Stomach smooth muscle (tissue), 2 donors: ENCODE data around the gene GABRG3.

Source experiments
- H3K27ac ChIP-seq: one replicate; pipeline ENCODE4 v1.7.0; 2013; ENCODE audit warnings: mild to moderate bottlenecking, low read length, inconsistent platforms
- H3K27me3 ChIP-seq, 2 donors: one replicate each; pipeline ENCODE4 v1.7.0; 2013; ENCODE audit warnings: low read length in 2 of 2; ENCODE audit not compliant: insufficient read depth in 2 of 2, control insufficient read depth in 1 of 2
- H3K36me3 ChIP-seq, 2 donors: one replicate each; pipeline ENCODE4 v1.7.0; 2013; ENCODE audit warnings: low read length in 2 of 2; ENCODE audit not compliant: control insufficient read depth in 2 of 2, insufficient read depth in 2 of 2
- H3K4me1 ChIP-seq: one replicate; pipeline ENCODE4 v1.7.0; 2013; ENCODE audit warnings: low read length; ENCODE audit not compliant: control insufficient read depth, insufficient read depth
- H3K4me3 ChIP-seq, 2 donors: one replicate each; pipeline ENCODE4 v1.7.0; 2013; ENCODE audit warnings: low read length in 2 of 2
- H3K9ac ChIP-seq, 2 donors: one replicate each; pipeline ENCODE4 v1.7.0; 2013; ENCODE audit warnings: low read length in 2 of 2, mild to moderate bottlenecking in 1 of 2
- H3K9me3 ChIP-seq, 2 donors: one replicate each; pipeline ENCODE4 v1.7.0; 2013; ENCODE audit warnings: low read length in 2 of 2; ENCODE audit not compliant: control insufficient read depth in 2 of 2
- donor health status: healthy.
- donor health status: Pancreatic carcinoma.

GABRG3 gene

GRCh38 chr15:27396521-27396920 lies 425.5 kb downstream of the GABRG3 start:
- Histone ChIP-seq H3K36me3 (no peaks in the 10 kb centered on the region), H3K4me3 (no peak overlapping the region), H3K27ac (no peak overlapping the region), H3K9me3 (no peaks in the 10 kb centered on the region), H3K27me3 (no peaks in the 10 kb centered on the region), H3K4me1 (no peaks in the 10 kb centered on the region), H3K9ac (no peak overlapping the region)

- Histone ChIP-seq H3K27me3 (no peaks in the 10 kb centered on the region), H3K9ac (no peak overlapping the region), H3K4me1 (no peaks in the 10 kb centered on the region), H3K4me3 (no peak overlapping the region), H3K27ac (no peak overlapping the region), H3K36me3 (no peaks in the 10 kb centered on the region), H3K9me3 (no peaks in the 10 kb centered on the region)
Observed at GRCh38 chr15:27396996-27397395, 426.0 kb downstream of the GABRG3 start.

GRCh38 chr15:27398631-27399161 lies 427.7 kb downstream of the GABRG3 start:
- Histone ChIP-seq H3K4me1 (no peaks in the 10 kb centered on the region), H3K27ac (no peak overlapping the region), H3K9me3 (no peaks in the 10 kb centered on the region), H3K9ac (no peak overlapping the region), H3K4me3 (no peak overlapping the region), H3K27me3 (no peaks in the 10 kb centered on the region), H3K36me3 (no peaks in the 10 kb centered on the region)

GRCh38 chr15:27399241-27399640 lies 428.3 kb downstream of the GABRG3 start:
- H3K4me1 ChIP-seq, result no peaks in the 10 kb centered on the region
- H3K27ac ChIP-seq, result no peak overlapping the region

GRCh38 chr15:27401471-27401870 lies 430.5 kb downstream of the GABRG3 start:
- Histone ChIP-seq H3K9me3 (peaks cover 0 to 4% of the 10 kb centered on the region in 2 donors), H3K36me3 (no peaks in the 10 kb centered on the region), H3K27ac (no peak overlapping the region), H3K9ac (no peak overlapping the region), H3K4me1 (no peaks in the 10 kb centered on the region), H3K4me3 (no peak overlapping the region), H3K27me3 (no peaks in the 10 kb centered on the region)

More at GRCh38 chr15:27399241-27399640, 428.3 kb downstream of the GABRG3 start:
- Histone ChIP-seq H3K36me3 (no peaks in the 10 kb centered on the region), H3K27me3 (no peaks in the 10 kb centered on the region), H3K9ac (no peak overlapping the region), H3K4me3 (no peak overlapping the region), H3K9me3 (no peaks in the 10 kb centered on the region)

DNA sequence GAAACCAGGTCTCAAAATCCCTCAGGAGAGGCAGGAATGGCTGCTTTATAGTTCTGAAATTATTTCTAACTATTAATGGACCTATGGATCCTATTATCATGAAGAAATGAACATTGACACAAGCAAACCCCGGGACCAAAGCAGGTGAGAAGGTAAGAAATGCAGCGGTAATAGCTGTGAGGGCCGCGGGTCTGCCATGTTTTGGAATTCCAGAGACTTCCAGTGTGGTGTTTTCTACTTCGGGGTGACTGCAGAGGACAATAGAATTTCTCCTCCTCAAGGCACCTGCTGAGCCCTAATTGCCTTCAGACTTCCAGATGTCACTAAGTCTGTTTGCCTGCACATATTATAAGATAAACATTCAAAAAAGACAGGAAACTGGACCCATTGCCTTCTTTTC lies 437.4 kb downstream of the GABRG3 start:
- H3K9me3 ChIP-seq, result peaks cover 0 to 8% of the 10 kb centered on the region in 2 donors
- no peaks in the 10 kb centered on the region for H3K27me3 ChIP-seq
- H3K27ac ChIP-seq, result no peak overlapping the region
- no peak overlapping the region for H3K9ac ChIP-seq
- no peaks in the 10 kb centered on the region for H3K36me3 ChIP-seq
- no peaks in the 10 kb centered on the region for H3K4me1 ChIP-seq
- no peak overlapping the region for H3K4me3 ChIP-seq

GRCh38 chr15:27410996-27411605 lies 440.1 kb downstream of the GABRG3 start:
- H3K9ac ChIP-seq, result no peak overlapping the region
- no peaks in the 10 kb centered on the region for H3K27me3 ChIP-seq
- H3K4me1 ChIP-seq, result no peaks in the 10 kb centered on the region
- no peak overlapping the region for H3K4me3 ChIP-seq
- H3K27ac ChIP-seq, result no peak overlapping the region
- no peaks in the 10 kb centered on the region for H3K36me3 ChIP-seq
- peaks cover 0 to 4% of the 10 kb centered on the region in 2 donors for H3K9me3 ChIP-seq

- H3K9ac ChIP-seq, result no peak overlapping the region
- peaks cover 0 to 4% of the 10 kb centered on the region in 2 donors for H3K9me3 ChIP-seq
- peaks cover 0 to 3% of the 10 kb centered on the region in 2 donors for H3K27me3 ChIP-seq
- no peak overlapping the region for H3K27ac ChIP-seq
- no peak overlapping the region for H3K4me3 ChIP-seq
- H3K36me3 ChIP-seq, result no peaks in the 10 kb centered on the region
- H3K4me1 ChIP-seq, result no peaks in the 10 kb centered on the region
Observed at GRCh38 chr15:27412415-27412814, 441.4 kb downstream of the GABRG3 start.

GRCh38 chr15:27414168-27414870 lies 443.3 kb downstream of the GABRG3 start:
- Histone ChIP-seq H3K4me1 (no peaks in the 10 kb centered on the region), H3K27me3 (peaks cover 0 to 3% of the 10 kb centered on the region in 2 donors), H3K36me3 (no peaks in the 10 kb centered on the region), H3K9me3 (peaks cover 0 to 4% of the 10 kb centered on the region in 2 donors), H3K9ac (no peak overlapping the region), H3K27ac (no peak overlapping the region), H3K4me3 (no peak overlapping the region)

DNA sequence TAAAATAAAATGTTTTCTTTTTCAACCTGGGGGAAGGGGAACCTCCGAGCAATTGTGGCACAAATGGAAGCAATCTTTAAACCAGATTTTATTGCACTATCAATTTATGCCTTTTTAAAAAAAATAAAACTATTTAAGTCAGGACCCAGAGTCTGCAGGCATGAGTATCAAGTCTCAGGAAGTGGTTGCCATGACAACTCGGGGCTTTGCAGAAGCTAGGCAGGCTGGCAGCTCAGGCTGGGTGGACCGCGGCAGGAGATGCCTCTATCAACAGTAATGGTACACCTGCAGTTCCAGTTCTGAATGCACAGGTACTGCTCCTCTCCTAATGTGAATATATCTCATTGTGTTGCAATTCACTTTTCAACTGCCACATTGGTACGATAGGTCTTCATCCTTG lies 447.7 kb downstream of the GABRG3 start:
- Histone ChIP-seq H3K9me3 (no peaks in the 10 kb centered on the region), H3K4me1 (no peaks in the 10 kb centered on the region), H3K4me3 (no peak overlapping the region), H3K9ac (no peak overlapping the region), H3K36me3 (no peaks in the 10 kb centered on the region), H3K27me3 (peaks cover 0 to 3% of the 10 kb centered on the region in 2 donors), H3K27ac (no peak overlapping the region)

DNA sequence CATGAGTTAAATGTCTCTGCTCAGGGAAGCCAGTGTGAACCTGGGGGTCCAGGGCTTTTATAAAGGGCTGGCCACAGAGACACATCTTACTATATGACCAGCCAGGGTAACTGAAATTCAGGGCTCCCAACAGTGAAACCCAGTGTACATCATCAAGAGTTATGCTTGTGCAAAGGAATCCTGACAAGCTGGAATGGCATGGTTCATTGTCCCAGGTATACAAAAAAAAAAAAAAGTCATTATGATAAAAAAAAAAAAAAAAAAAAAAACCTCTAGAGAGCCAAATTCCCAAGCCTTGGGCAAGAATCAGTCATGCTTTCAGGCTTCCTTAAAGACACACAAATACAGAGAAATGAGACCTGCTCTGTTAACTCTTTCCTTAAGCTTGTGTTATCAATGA lies 452.0 kb downstream of the GABRG3 start:
- no peaks in the 10 kb centered on the region for H3K9me3 ChIP-seq
- no peak overlapping the region for H3K4me3 ChIP-seq
- no peak overlapping the region for H3K27ac ChIP-seq
- H3K9ac ChIP-seq, result no peak overlapping the region
- H3K27me3 ChIP-seq, result no peaks in the 10 kb centered on the region
- no peaks in the 10 kb centered on the region for H3K36me3 ChIP-seq
- no peaks in the 10 kb centered on the region for H3K4me1 ChIP-seq
